Effector memory CD8-positive, alpha-beta T cell (primary cell): ENCODE data around the gene MED29.
A peak's percentile ranks its signal among the peaks of the same experiment; 100 is the strongest.

Experiments used
- ATAC-seq: fragments of 150-1000 bp; cut with Tn5 transposase; replicated peaks from 2 replicates; pipeline ENCODE4 v1.10.0; 2021; ENCODE audit warnings: mild to moderate bottlenecking, moderate library complexity
- DNase-seq, 3 experiments: peaks; one replicate each; pipeline ENCODE4 v3.0.0; 2021
- H3K27ac Mint-ChIP-seq, 2 donors: one replicate each; pipeline ENCODE4 v1.8.0; 2022; ENCODE audit warnings: mild to moderate bottlenecking in 2 of 2, mixed read lengths in 2 of 2, moderate library complexity in 2 of 2
- H3K27me3 Mint-ChIP-seq, 2 donors: one replicate each; pipeline ENCODE4 v1.8.0; 2022; ENCODE audit warnings: mixed read lengths in 2 of 2
- H3K36me3 Mint-ChIP-seq: one replicate; pipeline ENCODE4 v1.8.0; 2022; ENCODE audit warnings: mild to moderate bottlenecking, moderate library complexity, mixed read lengths; ENCODE audit not compliant: insufficient read depth
- H3K4me1 Mint-ChIP-seq, 2 donors: one replicate each; pipeline ENCODE4 v1.8.0; 2022; ENCODE audit warnings: low read depth in 2 of 2, mixed read lengths in 2 of 2
- H3K4me3 Mint-ChIP-seq, 2 donors: one replicate each; pipeline ENCODE4 v1.8.0; 2022; ENCODE audit warnings: mild to moderate bottlenecking in 2 of 2, mixed read lengths in 2 of 2, moderate library complexity in 2 of 2
- H3K9me3 Mint-ChIP-seq, 2 donors: one replicate each; pipeline ENCODE4 v1.8.0; 2022; ENCODE audit warnings: mixed read lengths in 2 of 2

The MED29 gene

DNA sequence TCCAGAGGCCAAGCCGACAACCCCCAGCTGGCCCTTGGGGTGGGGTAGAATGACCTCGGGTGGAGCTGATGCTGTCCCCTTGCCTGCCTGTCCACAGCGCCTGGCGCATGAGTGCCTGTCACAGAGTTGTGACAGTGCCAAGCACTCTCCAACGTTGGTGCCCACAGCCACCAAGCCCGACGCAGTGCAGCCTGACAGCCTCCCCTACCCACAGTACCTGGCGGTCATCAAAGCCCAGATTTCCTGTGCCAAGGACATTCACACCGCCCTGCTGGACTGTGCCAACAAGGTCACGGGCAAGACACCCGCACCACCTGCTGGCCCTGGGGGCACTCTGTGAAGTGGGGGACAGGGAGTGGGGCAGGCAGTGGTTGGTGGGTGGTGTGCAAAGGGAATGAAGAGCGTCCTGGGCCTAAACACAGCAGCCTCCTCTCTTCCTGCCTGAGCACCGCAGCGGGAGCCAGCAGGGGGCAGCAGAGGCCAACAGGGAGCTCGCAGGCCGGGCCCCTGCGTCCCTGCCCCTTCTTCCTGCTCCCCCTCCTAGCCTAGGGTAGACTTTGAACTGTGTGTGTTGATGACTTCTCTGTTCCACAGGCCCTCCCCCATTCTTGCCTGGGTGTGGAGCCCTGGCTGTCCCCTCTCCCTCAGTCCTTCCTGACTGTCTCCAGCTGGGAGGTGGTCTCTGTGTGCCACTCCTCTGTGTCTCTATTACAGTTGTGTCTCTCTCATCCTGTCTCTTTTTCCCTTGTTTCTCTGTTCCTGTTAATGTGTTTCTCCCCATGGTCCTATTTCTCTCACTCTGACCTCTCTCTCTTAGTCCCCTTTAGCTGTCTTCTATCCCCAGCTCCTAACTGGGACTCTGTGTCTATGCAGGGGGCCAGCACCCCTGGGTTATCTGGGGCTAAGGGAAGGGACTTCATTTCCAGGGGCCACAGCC lies 6.5 kb downstream of the MED29 start:
- DNase-seq = peak; percentile 93 to 95 (median 93)
- Mint-ChIP-seq H3K4me3 (peak overlapping the region; percentile 73 to 99), H3K36me3 (peaks cover 76% of the 10 kb centered on the region), H3K27me3 (no peaks in the 10 kb centered on the region), H3K27ac (peak overlapping the region; percentile 100), H3K9me3 (no peaks in the 10 kb centered on the region), H3K4me1 (peaks cover 44 to 47% of the 10 kb centered on the region in 2 donors)
- peak; percentile 32 for ATAC-seq

DNA sequence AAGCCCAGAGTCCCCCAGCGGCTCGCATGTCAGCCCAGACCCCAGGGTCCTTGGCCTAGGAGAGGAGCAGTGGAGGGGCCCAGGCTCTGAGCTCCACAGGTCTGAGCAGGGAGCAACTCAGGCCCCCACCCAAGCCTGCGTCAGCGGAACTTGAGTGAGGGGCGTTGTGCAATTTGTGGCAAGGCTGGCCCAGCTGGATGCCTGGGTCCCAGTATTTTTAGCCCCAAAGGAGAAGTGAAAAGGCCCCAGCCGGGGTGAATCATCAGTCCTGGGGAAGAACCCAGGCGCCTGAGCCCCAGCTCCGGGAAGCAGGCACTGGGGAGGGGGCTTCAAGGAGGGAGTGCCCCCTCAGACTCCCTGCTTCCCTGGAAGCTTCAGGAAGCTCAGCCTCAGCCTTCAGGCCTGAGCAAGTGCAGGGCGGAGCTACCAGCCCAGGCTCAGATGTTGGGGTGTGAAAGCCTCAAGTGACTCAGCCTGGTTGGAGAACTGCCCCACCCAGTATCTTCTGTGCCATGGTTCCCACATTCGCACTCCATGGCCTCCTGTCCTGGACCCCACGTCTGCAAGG lies 7.2 kb downstream of the MED29 start:
- DNase-seq (peak; percentile 42 to 49 (median 42)), ATAC-seq (no peak)
- peaks cover 47 to 50% of the 10 kb centered on the region in 2 donors for H3K4me1 Mint-ChIP-seq
- H3K36me3 Mint-ChIP-seq = peaks cover 77% of the 10 kb centered on the region
- no peaks in the 10 kb centered on the region for H3K27me3 Mint-ChIP-seq
- peak overlapping the region; percentile 73 to 99 for H3K4me3 Mint-ChIP-seq
- peak overlapping the region; percentile 100 for H3K27ac Mint-ChIP-seq
- no peaks in the 10 kb centered on the region for H3K9me3 Mint-ChIP-seq

GRCh38 chr19:39399668-39400050 lies 8.5 kb downstream of the MED29 start:
- Mint-ChIP-seq H3K4me1 (peaks cover 50 to 51% of the 10 kb centered on the region in 2 donors), H3K27me3 (no peaks in the 10 kb centered on the region), H3K36me3 (peaks cover 77% of the 10 kb centered on the region), H3K4me3 (peak overlapping the region; percentile 73 to 99), H3K27ac (peak overlapping the region; percentile 100), H3K9me3 (no peaks in the 10 kb centered on the region)
- ATAC-seq (no peak), DNase-seq (no peak)

GRCh38 chr19:39400061-39400460 lies 8.9 kb downstream of the MED29 start:
- no peak for DNase-seq
- Mint-ChIP-seq H3K4me3 (peak overlapping the region; percentile 73 to 99), H3K4me1 (peaks cover 51 to 53% of the 10 kb centered on the region in 2 donors), H3K27me3 (no peaks in the 10 kb centered on the region), H3K36me3 (peaks cover 77% of the 10 kb centered on the region), H3K9me3 (no peaks in the 10 kb centered on the region), H3K27ac (peak overlapping the region; percentile 100)
- no peak for ATAC-seq

DNA sequence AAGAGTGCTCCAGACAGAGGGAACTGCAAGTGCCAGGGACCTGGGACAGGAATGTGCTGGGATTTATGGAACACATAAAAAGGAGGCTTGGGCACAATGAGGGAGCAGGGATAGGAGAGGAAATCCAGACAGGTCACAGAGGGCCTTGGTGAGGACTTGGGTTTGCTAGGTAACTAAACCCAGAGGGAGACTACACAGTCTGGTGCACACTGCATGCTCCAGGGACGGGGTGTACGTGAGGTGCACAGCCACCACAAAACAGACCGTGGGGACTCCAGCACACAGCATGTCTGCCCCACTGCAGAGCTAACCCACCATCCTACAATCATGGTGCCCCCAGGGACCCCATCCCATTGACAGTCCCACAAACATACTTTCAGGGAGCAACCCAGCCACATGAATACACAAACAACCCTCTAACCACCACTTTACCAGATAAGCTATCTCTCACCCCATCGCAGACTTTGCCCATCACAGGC lies 9.9 kb downstream of the MED29 start:
- no peak for ATAC-seq
- Mint-ChIP-seq H3K9me3 (no peaks in the 10 kb centered on the region), H3K27me3 (no peaks in the 10 kb centered on the region), H3K36me3 (peaks cover 76% of the 10 kb centered on the region), H3K4me3 (peak overlapping the region; percentile 87 to 99), H3K27ac (peak overlapping the region; percentile 100), H3K4me1 (peaks cover 56 to 57% of the 10 kb centered on the region in 2 donors)
- DNase-seq = no peak

- H3K4me3 Mint-ChIP-seq = peak overlapping the region; percentile 87 to 99
- H3K27ac Mint-ChIP-seq = peak overlapping the region; percentile 100
- H3K4me1 Mint-ChIP-seq = peaks cover 59% of the 10 kb centered on the region in 2 donors
- DNase-seq (peak; percentile 87 to 88 (median 88)), ATAC-seq (peak; percentile 57)
- no peaks in the 10 kb centered on the region for H3K27me3 Mint-ChIP-seq
- H3K36me3 Mint-ChIP-seq = peaks cover 83% of the 10 kb centered on the region
- no peaks in the 10 kb centered on the region for H3K9me3 Mint-ChIP-seq
Measured at GRCh38 chr19:39401549-39402345, 10.6 kb downstream of the MED29 start.

GRCh38 chr19:39402346-39403300 lies 11.4 kb downstream of the MED29 start:
- ATAC-seq = peak; percentile 24
- peak; percentile 73 to 79 (median 77) for DNase-seq
- Mint-ChIP-seq H3K36me3 (peaks cover 84% of the 10 kb centered on the region), H3K9me3 (no peaks in the 10 kb centered on the region), H3K27me3 (no peaks in the 10 kb centered on the region), H3K4me1 (peaks cover 59% of the 10 kb centered on the region in 2 donors), H3K27ac (peak overlapping the region; percentile 100), H3K4me3 (peak overlapping the region; percentile 87 to 99)

GRCh38 chr19:39403331-39404312 lies 12.4 kb downstream of the MED29 start:
- H3K4me1 Mint-ChIP-seq = peaks cover 58 to 61% of the 10 kb centered on the region in 2 donors

DNA sequence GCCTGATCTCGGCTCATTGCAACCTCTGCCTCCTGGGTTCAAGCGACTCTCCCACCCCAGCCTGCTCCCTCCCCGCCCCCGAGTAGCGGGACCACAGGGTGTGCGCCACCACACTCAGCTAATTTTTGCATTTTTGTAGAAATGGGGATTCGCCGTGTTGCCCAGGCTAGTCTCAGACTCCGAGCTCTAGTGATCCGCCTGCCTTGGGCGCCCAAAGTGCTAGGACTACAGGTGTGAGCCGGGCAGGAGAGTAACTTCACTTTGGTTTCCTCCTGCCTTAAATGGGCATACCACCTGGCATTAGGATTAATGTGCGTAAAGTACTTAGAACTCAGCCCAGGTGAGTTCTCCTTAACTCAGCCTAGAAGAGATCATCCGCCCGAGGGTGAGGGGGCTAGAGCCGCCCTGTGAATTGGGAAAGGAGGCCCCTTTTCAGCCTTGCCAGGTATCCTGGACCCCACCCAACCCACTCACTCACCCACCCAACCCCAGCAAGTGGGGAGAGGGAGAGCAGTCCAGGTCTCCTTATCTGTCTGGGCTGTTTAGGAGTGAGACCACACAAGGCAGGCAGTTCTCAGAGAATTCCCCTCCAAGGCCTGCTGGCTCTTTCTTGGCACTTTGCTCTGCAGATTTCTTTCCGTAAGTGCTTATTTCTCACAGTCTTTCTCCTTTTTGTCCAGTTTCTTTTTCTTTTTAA lies 14.2 kb downstream of the MED29 start:
- ATAC-seq (no peak), DNase-seq (no peak)
- Mint-ChIP-seq H3K36me3 (peaks cover 96% of the 10 kb centered on the region), H3K27ac (peak overlapping the region; percentile 100), H3K4me1 (peaks cover 53 to 55% of the 10 kb centered on the region in 2 donors), H3K9me3 (no peaks in the 10 kb centered on the region), H3K4me3 (peak overlapping the region; percentile 87 to 99), H3K27me3 (peaks cover 0 to 12% of the 10 kb centered on the region in 2 donors)

More at GRCh38 chr19:39403331-39404312, 12.4 kb downstream of the MED29 start:
- peak; percentile 35 for ATAC-seq
- Mint-ChIP-seq H3K36me3 (peaks cover 89% of the 10 kb centered on the region), H3K9me3 (no peaks in the 10 kb centered on the region), H3K27ac (peak overlapping the region; percentile 100), H3K4me3 (peak overlapping the region; percentile 87 to 99), H3K27me3 (peaks cover 0 to 8% of the 10 kb centered on the region in 2 donors)
- peak; percentile 97 to 98 (median 98) for DNase-seq

GRCh38 chr19:39405958-39406655 lies 14.9 kb downstream of the MED29 start:
- ATAC-seq (peak; percentile 3), DNase-seq (peak; percentile 78 to 84 (median 83))
- peaks cover 99% of the 10 kb centered on the region for H3K36me3 Mint-ChIP-seq
- peak overlapping the region; percentile 87 to 99 for H3K4me3 Mint-ChIP-seq
- peak overlapping the region; percentile 100 for H3K27ac Mint-ChIP-seq
- H3K4me1 Mint-ChIP-seq = peaks cover 56% of the 10 kb centered on the region in 2 donors
- H3K9me3 Mint-ChIP-seq = no peaks in the 10 kb centered on the region
- H3K27me3 Mint-ChIP-seq = peaks cover 0 to 12% of the 10 kb centered on the region in 2 donors
